Measurements from ENCODE around the gene FBXW5.

The FBXW5 gene

GRCh38 chr9:136942112-136942880 lies 2.2 kb downstream of the FBXW5 start:
- H3K4me3 ChIP-seq (ENCODE audit: low read depth, low read length), result no peak overlapping the region
- no peak for DNase-seq (ENCODE audit: low read depth)
- no peak for TF ChIP-seq CTCF (IDR thresholded peaks at IDR 0.05; ENCODE audit: insufficient read depth, low read depth, low read length, missing control alignments)

GRCh38 chr9:136941231-136942111 lies 3.1 kb downstream of the FBXW5 start:
- H3K4me3 ChIP-seq (ENCODE audit: low read depth, low read length), result no peak overlapping the region
- no peak for DNase-seq (ENCODE audit: low read depth)
- no peak for TF ChIP-seq CTCF (IDR thresholded peaks at IDR 0.05; ENCODE audit: insufficient read depth, low read depth, low read length, missing control alignments)

GRCh38 chr9:136940526-136941230 lies 3.9 kb downstream of the FBXW5 start:
- no peak overlapping the region for H3K4me3 ChIP-seq (ENCODE audit: low read depth, low read length)
- no peak for TF ChIP-seq CTCF (IDR thresholded peaks at IDR 0.05; ENCODE audit: insufficient read depth, low read depth, low read length, missing control alignments)
- no peak for DNase-seq (ENCODE audit: low read depth)

GRCh38 chr9:136939996-136940525 lies 4.5 kb downstream of the FBXW5 start:
- TF ChIP-seq CTCF (IDR thresholded peaks at IDR 0.05; ENCODE audit: insufficient read depth, low read depth, low read length, missing control alignments), result no peak

GRCh38 chr9:136939431-136939995 lies 5.0 kb downstream of the FBXW5 start:
- DNase-seq (ENCODE audit: low read depth), result no peak
- TF ChIP-seq CTCF (IDR thresholded peaks at IDR 0.05; ENCODE audit: insufficient read depth, low read depth, low read length, missing control alignments), result no peak
- no peak overlapping the region for H3K4me3 ChIP-seq (ENCODE audit: low read depth, low read length)

More at GRCh38 chr9:136939996-136940525, 4.5 kb downstream of the FBXW5 start:
- H3K4me3 ChIP-seq (ENCODE audit: low read depth, low read length), result no peak overlapping the region
- DNase-seq (ENCODE audit: low read depth), result no peak

Data from GM12865 (cell line).